NCI-H524 (cell line): ENCODE results near the gene CBLN3.
"Not testable (repeated sequence)": the region's sequence is repeated elsewhere in the genome, so short reads cannot be mapped to it uniquely, and the experiment has no call there.

Experiments used
- DNase-seq, 2 experiments: peaks; one replicate each; lab custom pipeline; 2025; lab: John Stamatoyannopoulos, UW

The CBLN3 gene

DNA sequence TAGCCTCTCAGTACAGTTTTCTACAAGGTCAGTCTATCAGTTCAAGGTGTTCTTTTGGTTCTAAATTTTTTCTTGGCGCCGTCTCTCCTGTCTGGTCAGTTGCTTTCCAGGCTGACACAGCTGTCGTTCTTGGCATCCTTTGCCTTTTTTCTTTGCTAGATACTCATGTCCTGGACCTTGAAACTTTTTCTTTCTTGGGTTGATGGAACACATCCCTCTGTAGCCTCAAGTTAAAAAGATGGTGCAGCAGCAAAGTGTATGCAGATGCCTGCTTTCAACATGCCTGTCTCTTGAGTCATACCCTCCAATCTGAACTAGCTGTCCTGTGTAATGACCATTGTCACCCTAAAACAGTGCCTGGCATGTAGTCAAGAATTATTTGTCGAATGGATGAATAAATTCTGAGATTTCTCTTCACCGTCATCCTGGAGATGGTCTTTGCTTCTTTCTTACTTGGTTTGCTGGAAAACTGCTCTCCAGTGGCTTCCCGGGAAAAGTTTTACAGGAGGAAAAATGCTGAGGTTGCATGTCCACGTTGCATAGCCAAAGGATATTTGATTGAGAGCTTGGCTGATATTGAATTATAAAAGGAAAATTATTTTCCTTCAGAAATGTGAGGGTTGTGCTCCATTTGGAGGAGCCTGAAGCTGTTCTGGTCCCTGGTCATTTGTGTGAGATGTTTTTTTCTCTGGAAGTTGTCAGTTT lies 26.0 kb downstream of the CBLN3 start:
- no peak for DNase-seq

DNA sequence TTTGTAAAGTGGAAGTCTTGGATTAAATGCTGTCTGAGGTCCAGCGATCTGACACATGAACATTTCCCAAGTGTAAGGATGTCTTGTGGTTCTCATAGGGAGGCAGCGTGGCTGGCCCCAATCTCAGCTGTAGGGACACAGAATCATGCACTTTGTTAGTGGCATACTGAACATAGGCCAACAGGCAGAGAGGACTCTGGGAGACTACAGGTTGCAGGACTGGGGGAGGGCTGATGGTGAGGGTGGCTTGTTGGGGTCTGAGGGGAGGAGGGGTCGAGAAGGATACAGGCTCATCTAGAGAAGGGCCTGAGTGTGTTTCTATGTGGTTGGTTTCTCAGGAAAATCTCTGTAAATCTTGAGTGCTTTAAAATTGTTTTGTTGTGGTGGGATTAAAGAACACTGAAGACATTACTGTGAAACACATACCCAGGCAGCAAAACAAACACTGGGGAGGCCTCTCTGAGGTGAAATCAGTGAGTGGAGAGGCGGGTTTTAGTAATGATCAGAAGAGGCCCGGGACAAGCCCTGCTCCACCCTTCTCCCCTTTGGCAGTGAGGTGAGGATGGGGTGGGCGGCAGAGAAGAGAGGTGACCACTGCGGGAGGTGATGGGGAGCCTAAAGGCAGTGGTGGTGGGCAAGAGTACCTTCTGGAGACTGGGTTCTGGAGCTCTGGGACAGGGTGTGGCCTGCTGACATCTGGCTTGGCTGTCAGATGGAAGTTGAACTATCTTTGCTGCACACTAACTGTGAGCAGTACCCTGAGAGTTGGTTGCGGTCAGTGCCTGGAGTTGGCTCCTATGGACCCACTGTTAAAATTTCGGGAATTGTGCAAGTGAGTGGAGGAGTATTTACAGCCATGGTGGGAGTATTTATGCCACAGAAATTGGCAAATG lies 27.4 kb downstream of the CBLN3 start:
- no peak for DNase-seq

DNA sequence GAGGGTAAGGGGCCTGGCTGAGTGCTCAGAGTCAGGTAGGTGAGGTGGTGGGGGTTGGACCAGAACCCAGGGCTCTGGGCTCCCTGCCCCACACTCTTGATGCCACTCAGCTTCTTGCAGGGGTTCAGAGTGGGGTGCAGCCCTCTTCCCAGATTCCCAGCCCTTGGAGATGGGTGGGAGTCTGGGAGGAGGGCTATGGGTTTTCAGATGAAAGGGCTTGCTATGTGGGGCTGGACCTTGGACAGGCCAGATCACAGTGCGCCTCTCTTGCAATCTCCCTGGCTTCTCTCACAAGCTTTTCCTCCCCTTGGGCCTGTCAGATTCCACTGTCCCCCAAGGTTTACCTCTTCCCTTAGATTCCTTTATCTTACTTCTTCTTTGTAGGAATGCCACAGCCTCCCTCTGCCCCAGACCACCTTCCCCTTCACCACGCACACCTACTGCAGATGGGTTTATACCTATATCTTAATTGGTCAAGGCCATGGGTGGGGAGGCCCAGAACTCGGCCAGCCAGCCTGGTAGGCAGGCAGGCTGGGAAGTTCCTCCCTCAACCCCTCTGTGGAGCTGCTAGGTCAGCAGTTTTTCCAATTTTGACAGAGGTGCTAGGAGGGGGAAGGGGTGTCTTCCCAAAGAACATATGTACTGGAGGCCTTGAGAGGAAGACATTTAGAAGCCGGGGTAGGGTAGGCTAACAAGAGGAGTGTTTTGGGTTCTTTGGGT lies 29.3 kb downstream of the CBLN3 start:
- DNase-seq, result no peak

DNA sequence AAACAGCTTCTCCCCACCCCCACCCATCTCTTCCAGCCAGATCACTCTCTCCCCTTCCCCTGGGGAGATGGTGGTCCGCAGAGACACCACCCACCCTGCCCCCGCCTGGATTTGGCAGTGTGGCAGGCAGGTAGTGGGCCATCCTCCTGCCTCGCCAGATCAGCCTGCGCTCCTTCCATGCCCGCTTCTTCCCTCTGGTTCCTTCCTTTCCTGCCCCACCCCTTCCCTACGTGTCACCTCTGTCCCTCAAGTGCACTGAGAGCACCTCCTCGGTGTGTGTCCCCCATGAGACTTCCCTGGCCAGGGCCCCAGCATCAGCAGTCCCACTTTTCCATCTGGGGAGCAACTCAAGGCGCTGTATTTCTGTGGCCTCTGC lies 30.0 kb downstream of the CBLN3 start:
- peak in 1 of 2 experiments; percentile 31 for DNase-seq

DNA sequence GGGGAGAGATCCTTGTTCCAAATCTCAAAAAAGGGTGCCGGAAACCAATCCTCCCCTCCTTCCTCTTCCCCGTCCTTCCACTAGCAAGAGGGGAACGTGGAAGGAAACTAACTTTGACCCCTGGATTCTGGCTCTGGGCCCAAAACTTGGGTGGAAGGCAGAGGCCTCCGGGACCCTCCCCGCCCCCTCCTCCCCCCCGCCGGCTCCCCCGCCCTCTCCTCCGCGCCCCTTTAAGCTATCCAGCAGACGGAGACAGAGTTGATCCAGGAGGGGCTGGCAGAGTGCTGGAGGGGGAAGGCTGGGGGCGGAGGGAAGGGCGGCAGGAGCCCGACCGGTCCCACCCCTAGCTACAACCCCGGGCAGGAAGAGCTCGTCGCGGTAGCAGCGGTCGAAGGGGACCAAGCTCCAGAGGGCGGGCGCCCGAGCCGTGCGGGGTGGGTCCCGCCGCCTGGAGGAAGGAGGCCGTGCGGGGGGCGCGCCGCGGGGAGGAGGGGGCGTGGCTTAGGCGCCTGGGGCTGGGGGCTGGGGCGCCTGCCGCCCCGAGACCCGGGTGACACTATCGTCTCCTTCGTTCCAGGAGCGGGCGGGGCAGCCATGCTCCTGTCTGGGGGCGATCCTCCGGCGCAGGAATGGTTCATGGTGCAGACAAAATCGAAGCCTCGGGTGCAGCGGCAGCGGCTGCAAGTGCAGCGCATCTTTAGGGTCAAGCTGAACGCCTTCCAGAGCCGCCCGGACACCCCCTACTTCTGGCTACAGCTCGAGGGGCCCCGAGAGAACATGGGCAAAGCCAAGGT lies 30.6 kb downstream of the CBLN3 start, which contains the start of gene NYNRIN:
TSS of gene NYNRIN (plus strand) at position 351 of the 794 bp plus-strand sequence. CDS start at position 595, 244 bp downstream.
- DNase-seq, result peak; percentile 56 to 62

DNA sequence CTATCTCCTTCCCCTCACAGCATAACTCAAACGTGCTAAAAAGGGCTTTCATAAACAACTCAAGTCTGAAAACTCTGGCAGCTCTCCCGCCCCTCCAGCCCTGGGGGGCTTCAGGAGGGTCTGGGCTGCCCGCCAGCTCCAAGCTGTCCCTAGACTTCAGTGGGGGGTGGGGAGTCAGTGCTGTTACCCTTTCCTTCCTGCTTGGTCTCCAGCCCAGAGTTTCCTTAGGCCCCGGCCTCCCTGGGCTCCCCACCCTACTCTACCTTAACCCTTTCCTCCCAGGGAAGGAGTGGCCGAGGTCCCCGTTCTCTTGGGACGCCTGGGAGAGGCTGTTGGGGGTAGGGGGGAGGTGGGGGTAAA lies 31.2 kb downstream of the CBLN3 start:
- DNase-seq, result peak in 1 of 2 experiments; percentile 49

DNA sequence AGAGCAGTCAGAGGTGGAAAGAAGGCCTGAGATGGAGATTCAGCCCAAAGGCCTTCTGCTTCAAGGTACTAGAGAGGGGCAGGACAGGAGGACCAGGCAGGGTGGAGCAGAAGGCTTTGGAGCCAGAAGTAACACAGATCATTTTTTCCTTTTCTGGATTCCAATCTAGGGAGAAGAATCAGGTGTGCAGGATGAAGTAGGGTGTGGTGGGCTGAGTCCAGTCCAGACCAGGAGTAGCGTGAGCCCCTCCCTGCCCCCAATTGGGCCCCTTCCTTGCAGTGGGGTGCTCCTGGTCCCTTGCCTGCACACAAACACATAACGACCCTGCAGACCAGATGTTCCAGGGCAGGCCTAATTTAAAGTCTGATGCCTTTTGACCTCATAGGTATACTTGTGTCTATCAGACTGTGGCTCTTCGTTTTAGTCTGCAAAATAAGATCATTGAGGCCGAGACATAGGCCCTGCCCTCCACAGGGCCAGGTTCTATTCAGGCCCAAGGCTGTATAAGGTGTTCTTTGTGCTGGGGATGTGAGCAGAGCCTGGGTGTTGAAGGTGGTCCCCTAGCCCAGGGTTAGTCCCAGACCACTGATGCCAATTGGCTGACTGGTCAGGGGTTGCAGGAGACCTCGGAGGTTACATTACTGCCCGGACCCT lies 31.7 kb downstream of the CBLN3 start:
- DNase-seq, result no peak

DNA sequence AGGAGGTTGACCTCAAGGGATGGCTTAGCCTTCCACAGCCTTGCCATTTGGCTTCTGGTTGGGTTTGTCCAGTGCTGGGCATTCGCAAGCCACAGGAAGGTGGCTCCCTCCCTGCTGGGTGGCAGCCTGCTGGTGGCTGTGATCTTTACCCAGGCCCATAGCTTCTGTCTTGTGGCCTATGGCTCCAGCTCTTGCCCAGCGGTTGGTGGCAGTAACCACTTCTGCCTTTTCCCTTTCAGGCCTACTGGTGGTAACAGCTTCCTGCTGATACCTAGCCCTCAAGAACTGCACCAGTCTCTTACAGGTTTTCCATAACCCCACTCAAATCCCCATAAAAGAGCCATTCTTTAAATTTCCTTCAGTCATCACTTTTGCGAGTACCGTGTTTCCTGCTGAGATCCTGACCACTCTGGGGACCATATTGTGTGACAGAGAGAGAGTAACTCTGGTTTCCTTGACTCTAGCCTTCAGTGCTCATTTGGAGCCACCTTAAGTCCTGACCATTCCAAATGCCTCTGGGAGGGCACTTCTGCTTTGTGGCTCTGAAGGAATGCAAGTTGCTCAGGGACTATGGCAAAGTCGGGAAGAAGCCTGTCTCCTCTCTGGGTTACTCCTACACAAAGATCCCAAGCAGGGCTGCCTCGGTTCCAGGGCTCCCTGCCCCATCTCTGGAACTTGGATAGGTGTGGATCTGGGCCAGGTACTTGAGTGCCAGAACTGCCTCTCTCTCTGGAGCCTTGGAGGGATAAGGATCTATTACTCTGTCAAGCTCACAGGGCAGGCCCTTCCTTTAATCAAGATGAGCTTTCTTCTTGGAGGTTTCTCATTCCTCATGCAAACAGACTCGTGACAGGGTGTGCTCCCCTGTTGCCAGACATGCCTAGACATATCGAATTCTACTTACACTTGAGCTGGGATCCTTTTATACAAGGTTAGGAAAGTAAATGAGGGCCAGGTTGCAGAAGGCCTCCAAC lies 33.6 kb downstream of the CBLN3 start:
- DNase-seq, result no peak

DNA sequence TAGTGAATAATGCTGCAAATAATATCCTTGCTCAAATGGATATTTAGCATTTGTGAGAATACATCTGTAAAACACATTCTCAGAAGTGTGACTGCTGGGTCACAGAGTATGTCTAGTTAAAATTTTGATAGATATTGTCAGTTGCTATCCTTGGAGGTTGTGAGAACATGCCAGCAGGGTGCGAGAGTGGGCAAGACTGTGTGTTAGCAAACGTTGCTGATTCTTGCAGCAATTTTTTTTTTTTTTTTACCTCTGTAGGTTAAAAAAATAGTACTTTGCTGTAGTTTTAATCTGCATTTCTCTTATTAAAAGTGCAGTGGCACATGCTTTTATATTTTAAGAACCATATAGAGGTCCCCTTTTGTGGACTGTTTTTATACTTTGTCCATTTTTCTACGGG lies 35.2 kb downstream of the CBLN3 start:
- peak in 1 of 2 experiments; percentile 49 for DNase-seq

DNA sequence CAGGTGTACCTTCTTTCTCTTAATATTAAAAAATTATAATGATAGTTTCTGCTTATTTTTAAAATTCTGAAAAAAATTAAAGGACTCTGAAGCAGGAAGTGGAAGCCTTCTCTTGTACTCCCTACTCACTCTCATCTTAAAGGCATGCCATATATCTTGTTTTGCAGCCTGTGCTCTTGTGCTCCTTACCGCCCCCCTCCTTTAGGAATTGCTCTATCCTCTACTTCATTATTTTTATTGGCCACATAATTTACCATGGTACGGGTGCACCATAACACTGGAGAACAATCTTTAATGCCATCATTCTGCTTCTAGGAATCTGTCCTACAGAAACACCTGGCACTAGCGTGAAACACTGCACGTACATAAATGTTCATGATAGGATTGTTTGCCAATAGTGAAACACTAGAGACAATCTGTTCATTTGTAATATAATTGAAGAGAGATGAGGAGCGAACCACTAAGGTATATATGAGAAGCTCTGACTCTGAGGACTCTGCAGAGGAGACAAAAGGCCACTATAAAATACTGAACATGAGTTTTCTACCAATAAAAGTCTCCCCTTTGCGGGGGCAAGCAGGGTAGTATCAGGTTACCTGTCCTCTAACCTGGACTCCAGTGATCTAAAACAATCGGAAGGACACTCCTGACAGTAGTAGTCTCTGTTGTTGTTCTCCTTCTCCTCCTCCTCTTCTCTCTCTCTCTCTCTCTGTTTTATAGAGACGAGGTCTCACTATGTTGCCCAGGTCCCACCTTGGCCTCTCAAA lies 37.0 kb downstream of the CBLN3 start:
- peak in 1 of 2 experiments; percentile 58 for DNase-seq

DNA sequence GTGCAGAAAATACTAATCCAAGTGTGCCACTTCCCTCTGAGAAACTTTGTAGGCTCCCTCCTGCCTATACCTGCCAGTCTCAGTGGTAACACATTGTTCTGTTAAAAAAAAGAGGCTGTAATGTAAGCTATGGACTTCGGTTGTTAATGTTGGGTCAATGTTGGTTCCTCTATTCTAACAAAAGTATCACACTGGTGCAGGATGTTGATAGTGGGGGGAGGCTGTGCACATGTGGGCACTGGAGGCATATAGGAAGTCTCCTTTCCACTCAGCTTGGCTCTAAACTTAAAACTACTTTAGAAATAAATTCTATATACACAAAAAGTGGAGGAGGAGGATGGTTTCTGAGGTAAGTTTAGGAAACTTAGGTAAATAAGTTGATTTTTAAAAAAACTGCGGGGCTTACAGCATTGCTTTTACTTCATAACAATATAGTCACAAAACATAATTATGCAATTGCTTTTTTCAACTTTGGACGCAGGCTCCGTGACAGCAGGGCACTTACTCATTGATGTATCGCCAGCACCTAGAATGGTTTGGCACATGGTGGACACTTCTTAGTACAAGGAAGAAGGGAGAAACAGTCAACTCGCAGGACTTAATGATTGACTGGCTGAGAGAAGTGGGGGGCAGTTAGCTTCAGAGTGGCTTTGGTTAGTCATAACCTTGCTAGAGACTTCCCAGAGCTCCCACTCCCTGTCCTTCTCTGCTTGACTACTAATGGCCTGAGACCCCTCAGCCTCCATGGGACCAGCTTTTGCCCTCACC lies 38.6 kb downstream of the CBLN3 start:
- DNase-seq, result no peak

DNA sequence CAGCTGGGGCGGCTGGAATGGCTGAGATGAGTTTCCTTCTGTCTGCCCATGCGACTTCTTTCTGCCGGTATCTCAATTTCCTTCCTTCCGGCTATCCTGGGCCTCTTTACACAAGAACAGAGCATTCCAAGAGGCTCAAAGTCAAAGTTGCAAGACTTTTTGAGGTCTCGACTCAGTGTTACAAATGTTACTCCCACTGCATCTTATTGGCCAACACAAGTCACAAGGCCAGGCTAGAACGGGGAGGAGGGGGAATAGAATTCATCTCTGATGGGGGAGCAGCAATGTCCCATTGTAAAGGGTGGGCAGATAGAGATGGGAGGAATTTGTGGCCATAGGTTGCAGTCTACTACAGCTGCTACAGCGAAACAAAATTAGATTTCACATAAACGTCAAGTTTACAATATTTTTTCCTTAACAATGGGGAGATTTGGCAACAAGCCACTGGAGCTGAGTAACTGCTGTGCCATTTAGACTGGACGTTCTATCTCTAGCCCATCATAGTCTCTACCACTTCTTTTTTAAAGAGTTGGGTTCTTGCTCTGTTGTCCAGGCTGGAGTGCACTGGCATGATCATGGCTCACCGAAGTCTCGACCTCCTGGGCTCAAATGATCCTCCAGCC lies 40.1 kb downstream of the CBLN3 start:
- DNase-seq, result no peak

DNA sequence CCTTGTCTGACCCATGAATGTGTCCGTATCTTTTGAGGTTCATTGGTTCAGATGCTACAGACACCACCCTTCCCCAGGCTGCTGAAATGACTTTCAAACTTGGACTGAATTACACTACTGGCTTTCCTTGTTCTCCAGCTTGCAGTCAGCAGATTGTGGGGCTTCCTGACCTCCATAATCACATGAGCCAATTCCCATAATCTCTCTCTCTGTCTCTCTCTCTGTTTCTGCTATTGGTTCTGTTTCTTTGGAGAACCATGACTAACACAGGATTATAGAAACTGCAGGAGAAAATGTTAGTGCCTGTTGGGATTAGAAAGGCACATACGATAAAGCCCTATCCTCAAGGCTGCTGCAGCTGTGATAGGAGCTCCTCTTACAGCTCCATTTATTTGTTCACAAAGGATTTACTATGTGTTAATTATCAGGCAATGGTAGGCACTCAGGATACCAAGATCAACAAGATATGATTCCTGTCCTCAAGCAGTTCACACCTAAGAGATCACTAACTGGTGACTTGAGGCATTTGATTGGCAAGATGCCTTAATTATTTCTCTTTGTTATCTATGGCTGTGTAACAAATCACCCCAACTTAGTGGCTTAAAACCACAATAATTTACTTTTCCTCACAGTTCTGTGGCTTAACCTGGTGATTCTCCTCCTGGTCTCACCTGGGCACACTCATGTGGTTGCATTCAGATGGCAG lies 40.8 kb downstream of the CBLN3 start:
- DNase-seq, result peak in 1 of 2 experiments; percentile 61

DNA sequence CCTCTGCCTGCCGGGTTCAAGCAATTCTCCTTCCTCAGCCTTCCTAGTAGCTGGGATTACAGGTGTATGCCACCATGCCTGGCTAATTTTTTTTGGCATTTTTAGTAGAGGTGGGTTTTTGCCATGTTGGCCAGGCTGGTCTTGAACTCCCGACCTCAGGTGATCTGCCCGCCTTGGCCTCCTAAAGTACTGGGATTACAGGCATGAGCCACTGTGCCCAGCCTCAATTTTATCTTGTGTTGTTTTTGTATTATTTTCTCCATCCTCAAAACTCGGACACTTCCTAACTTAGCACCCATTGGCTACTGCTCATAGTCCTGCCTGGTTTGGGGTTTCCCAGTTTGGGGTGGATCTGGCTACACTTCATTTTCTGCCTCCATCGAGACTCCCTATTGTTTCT lies 41.9 kb downstream of the CBLN3 start:
- not testable (repeated sequence) for DNase-seq

DNA sequence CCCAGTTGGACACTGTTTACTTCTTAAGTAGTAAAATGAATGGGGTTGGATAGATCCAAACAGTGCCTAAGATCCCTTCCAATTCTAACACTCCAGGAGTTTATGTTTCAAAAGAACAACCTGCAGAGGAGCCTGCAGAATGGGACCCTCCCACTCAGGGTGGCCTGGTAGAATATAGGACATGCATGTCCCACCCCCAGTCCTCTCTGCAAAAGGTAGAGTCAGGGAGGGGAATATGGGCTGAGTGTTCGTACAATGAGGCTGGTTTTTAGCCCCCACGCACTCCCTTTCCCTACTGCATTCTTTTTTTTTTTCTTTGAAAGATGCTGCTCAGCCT lies 42.5 kb downstream of the CBLN3 start:
- DNase-seq, result no peak

DNA sequence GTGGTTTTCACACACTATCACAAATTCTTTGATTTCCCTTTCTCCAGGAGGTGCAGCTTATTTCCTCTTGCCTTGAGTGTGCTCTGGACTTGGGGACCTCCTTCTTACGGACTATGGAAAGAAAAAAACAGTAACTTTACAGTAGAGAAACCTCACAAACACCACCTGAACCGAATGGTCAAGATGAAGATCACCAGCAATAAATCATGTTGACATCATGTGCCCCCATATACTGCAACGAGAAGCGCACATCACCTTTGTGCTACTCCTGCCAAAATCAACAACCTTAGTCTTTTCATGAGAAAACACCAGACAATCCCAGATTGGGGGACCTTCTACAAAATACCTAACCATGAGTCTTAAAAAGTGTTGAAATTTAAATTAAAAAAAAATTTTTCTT lies 43.9 kb downstream of the CBLN3 start:
- DNase-seq, result no peak

DNA sequence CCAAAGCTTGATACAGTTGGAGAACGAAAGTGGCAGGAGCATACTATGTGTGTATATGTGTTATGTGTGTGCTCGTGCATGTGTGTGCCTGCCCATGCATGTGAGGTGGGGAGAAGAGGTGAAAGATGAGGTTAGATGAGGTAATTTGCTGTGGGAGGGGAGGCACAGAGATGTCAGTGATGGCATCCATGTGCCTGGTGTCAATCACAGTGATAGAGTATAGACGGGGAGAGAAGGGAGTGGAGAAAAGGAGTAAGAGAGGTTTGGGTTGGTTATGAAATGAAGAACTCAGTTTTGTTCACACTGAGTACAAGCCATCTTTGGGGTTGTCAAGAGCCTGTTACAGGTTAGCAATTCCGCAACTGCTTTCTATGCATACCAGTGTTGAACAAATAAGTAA lies 45.3 kb downstream of the CBLN3 start:
- DNase-seq, result no peak

DNA sequence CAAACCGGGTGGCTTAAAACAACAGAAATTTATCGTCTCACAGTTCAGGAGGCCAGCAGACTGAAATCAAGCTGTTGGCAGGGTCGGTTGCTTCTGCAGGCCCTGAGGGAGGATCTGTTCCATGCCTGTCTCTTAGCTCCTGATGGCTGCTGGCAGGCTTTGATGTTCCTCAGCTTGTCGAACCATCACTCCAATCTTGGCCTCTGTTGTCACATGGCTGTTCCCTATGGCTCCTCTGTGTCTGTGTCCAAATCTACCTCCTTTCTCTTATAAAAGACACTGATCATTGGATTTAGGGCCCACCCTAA lies 47.5 kb downstream of the CBLN3 start:
- no peak for DNase-seq
